HepG2 (cell line): ENCODE measurements around the gene EDN2. TPM values are rescaled to one million over a fixed set of nuclear protein-coding genes. Genes with fewer than 3 reads are reported as not detected.

Source experiments
- SAFB2 ChIP-seq: sonication (generic); formaldehyde crosslinking; IDR thresholded peaks from 2 replicates; pipeline ENCODE4 v1.5.1; 2020; ENCODE audit warnings: missing genetic modification reagents, low read depth, mild to moderate bottlenecking, borderline replicate concordance
- ZNF318 ChIP-seq: sonication (generic); formaldehyde crosslinking; IDR thresholded peaks from 2 replicates; pipeline ENCODE4 v1.4.0; 2020; ENCODE audit warnings: mild to moderate bottlenecking, missing genetic modification reagents
- ZNF446 ChIP-seq: sonication (generic); formaldehyde crosslinking; IDR thresholded peaks from 2 replicates; pipeline ENCODE4 v1.5.0; 2020; ENCODE audit warnings: mild to moderate bottlenecking, missing genetic modification reagents
- ZNF749 ChIP-seq: sonication (generic); formaldehyde crosslinking; IDR thresholded peaks from 2 replicates; pipeline ENCODE4 v1.8.0; 2022; ENCODE audit warnings: mild to moderate bottlenecking, missing genetic modification reagents, moderate library complexity, borderline replicate concordance
- polyA plus RNA-seq, 8 experiments: library from polyadenylated mRNA; depleted of rRNA in 3 of 8; stranded (reverse) in 7 of 8; unstranded in 1 of 8; fragments of >200 nt; fragmentation: Illumina TruSeq in 4 of 8; extraction: Trizol in 4 of 8; gene quantifications; 2 replicates each; pipeline versions ENCODE4 v1.2.1 to v1.2.3, GENCODE V29; 2011 to 2016; ENCODE audit warnings: low read depth in 4 of 8, missing spikeins in 1 of 8, mixed read lengths in 1 of 8; ENCODE audit not compliant: insufficient read depth in 1 of 8
- total RNA-seq, 5 experiments: library from RNA; depleted of rRNA; stranded (reverse); fragments of >200 nt; fragmentation: Illumina TruSeq; extraction: Trizol; gene quantifications; 2 replicates each; pipeline ENCODE4 v1.2.3, GENCODE V29; 2016; ENCODE audit warnings: low read depth in 1 of 5
- TF ChIP-seq, protein P1 (sequence below): fragments of 450-650 bp; IDR thresholded peaks from 2 replicates; pipeline ENCODE4 v1.6.1; 2016
- TF ChIP-seq, protein P2 (sequence below): sonication (generic); formaldehyde crosslinking; IDR thresholded peaks from 2 replicates; pipeline ENCODE4 v1.8.0; 2022; ENCODE audit warnings: missing genetic modification reagents, mild to moderate bottlenecking, inconsistent platforms, borderline replicate concordance

The EDN2 gene
- total and polyA plus RNA-seq, 2 of the 13 experiments (the other 11 are each of a cell fraction or from before 2014, with no cell fraction given): not detected

- TF ChIP-seq, protein P1, sequence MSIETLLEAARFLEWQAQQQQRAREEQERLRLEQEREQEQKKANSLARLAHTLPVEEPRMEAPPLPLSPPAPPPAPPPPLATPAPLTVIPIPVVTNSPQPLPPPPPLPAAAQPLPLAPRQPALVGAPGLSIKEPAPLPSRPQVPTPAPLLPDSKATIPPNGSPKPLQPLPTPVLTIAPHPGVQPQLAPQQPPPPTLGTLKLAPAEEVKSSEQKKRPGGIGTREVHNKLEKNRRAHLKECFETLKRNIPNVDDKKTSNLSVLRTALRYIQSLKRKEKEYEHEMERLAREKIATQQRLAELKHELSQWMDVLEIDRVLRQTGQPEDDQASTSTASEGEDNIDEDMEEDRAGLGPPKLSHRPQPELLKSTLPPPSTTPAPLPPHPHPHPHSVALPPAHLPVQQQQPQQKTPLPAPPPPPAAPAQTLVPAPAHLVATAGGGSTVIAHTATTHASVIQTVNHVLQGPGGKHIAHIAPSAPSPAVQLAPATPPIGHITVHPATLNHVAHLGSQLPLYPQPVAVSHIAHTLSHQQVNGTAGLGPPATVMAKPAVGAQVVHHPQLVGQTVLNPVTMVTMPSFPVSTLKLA: no peak
- TF ChIP-seq, protein P2, sequence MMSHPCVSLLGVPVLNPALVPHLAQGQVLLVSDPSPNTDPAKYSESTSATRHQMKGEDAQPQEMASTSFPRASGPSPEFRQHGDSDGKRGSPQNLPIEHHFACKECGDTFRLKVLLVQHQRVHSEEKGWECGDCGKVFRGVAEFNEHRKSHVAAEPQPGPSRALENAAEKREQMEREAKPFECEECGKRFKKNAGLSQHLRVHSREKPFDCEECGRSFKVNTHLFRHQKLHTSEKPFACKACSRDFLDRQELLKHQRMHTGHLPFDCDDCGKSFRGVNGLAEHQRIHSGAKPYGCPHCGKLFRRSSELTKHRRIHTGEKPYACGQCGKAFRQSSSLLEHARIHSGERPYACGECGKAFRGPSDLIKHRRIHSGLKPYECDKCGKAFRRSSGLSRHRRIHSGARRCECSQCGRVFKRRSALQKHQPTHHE (CRISPR knock-in tag): no peak
- no peak for TF ChIP-seq SAFB2 (CRISPR knock-in tag)
- TF ChIP-seq ZNF446 (CRISPR knock-in tag): no peak
- TF ChIP-seq ZNF749 (CRISPR knock-in tag): no peak
- TF ChIP-seq ZNF318 (CRISPR knock-in tag): no peak
Measured at GRCh38 chr1:41465741-41466140, 18.7 kb downstream of the EDN2 start (continued).
